ENCODE data around the gene TTC19.

- TF ChIP-seq POLR2A (IDR thresholded peaks at IDR 0.05) (no peak), POLR2AphosphoS5 (IDR thresholded peaks at IDR 0.05) (no peak), EP300 (IDR thresholded peaks at IDR 0.05) (no peak)
- TF ChIP-seq, protein P1, sequence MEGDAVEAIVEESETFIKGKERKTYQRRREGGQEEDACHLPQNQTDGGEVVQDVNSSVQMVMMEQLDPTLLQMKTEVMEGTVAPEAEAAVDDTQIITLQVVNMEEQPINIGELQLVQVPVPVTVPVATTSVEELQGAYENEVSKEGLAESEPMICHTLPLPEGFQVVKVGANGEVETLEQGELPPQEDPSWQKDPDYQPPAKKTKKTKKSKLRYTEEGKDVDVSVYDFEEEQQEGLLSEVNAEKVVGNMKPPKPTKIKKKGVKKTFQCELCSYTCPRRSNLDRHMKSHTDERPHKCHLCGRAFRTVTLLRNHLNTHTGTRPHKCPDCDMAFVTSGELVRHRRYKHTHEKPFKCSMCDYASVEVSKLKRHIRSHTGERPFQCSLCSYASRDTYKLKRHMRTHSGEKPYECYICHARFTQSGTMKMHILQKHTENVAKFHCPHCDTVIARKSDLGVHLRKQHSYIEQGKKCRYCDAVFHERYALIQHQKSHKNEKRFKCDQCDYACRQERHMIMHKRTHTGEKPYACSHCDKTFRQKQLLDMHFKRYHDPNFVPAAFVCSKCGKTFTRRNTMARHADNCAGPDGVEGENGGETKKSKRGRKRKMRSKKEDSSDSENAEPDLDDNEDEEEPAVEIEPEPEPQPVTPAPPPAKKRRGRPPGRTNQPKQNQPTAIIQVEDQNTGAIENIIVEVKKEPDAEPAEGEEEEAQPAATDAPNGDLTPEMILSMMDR (IDR thresholded peaks at IDR 0.05) = no peak
These were observed 31.8 kb upstream of the TTC19 start for GRCh38 chr17:15967706-15968399.
